ENCODE results near the gene GNGT2. TPM values are rescaled to one million over a fixed set of nuclear protein-coding genes. Genes with fewer than 3 reads are reported as not detected.

The GNGT2 gene
- total RNA-seq, 4 donors from 2014 or later = 0.97 to 2.2 (median 2.1) TPM; not detected in 1

DNA sequence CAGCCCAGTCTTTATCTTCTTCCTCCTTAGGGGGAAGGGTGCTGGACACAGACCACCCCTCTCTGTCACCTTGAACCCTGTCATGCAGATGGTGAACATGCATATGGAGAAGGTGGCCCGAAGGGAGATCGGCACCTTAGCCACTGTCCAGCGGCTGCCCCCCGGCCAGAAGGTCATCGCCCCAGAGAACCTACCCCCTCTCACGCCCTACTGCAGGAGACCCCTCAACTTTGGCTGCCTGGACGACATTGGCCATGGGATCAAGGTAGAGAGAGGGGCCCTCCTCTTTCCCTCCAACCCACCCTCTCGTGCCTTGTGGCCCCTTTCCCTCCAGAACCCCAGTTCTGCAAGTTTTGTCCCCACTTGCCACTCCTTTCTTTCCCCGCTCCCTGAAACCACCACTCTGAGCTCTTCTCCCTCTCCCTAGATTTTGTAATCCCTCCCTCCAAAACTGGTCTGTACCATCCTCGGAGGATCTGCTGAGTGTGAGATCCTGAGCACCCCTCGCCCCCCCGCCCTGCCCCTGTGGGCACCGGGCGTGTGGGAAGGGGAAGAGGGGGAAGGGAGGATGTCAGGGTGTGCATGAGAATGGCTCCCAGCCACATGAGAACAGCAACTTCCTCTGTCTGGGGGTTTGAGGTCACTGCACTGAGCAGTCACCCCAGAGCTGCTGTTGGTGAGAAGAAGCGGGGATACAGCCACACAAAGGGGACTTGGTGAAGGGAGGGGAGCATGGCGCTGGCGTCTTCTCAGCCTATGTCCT is 7.5 kb upstream of the GNGT2 start:
- Histone ChIP-seq H3K4me3 (no peak overlapping the region), H3K27ac (replicated peaks in 1 of 4) (peak overlapping the region in 2 of 4 donors; percentile 12 to 44), H3K27me3 (peaks cover 0 to 52% (median 5%) of the 10 kb centered on the region in 4 donors), H3K36me3 (peaks cover 0 to 33% (median 2%) of the 10 kb centered on the region in 4 donors), H3K9me3 (no peaks in the 10 kb centered on the region), H3K4me1 (peaks cover 22 to 50% (median 40%) of the 10 kb centered on the region in 4 donors)
- peak; percentile 30 for TF ChIP-seq POLR2AphosphoS5 (IDR thresholded peaks at IDR 0.05)
- TF ChIP-seq CTCF (IDR thresholded peaks at IDR 0.05) = no peak
- no peak for DNase-seq (ENCODE audit: extremely low spot score)
- 70% methylated on average over 17 of the region's 17 CpGs for WGBS
- intact Hi-C loops (cut with DNase I) = no loop called here

GRCh38 chr17:49216953-49217650 is 6.7 kb upstream of the GNGT2 start:
- DNase-seq (ENCODE audit: extremely low spot score) = no peak
- intact Hi-C loops (cut with DNase I) = no loop called here
- Histone ChIP-seq H3K27ac (replicated peaks in 1 of 4) (peak overlapping the region in 3 of 4 donors; percentile 12 to 53 (median 44)), H3K36me3 (peaks cover 0 to 26% (median 2%) of the 10 kb centered on the region in 4 donors), H3K9me3 (no peaks in the 10 kb centered on the region), H3K4me3 (no peak overlapping the region), H3K27me3 (peaks cover 0 to 45% (median 5%) of the 10 kb centered on the region in 4 donors), H3K4me1 (peaks cover 20 to 52% (median 42%) of the 10 kb centered on the region in 4 donors)
- TF ChIP-seq POLR2AphosphoS5 (IDR thresholded peaks at IDR 0.05) (peak; percentile 38 to 65), POLR2A (IDR thresholded peaks at IDR 0.05; ENCODE audit: low read depth) (no peak)
- WGBS = 68% methylated on average over 11 of the region's 11 CpGs

DNA sequence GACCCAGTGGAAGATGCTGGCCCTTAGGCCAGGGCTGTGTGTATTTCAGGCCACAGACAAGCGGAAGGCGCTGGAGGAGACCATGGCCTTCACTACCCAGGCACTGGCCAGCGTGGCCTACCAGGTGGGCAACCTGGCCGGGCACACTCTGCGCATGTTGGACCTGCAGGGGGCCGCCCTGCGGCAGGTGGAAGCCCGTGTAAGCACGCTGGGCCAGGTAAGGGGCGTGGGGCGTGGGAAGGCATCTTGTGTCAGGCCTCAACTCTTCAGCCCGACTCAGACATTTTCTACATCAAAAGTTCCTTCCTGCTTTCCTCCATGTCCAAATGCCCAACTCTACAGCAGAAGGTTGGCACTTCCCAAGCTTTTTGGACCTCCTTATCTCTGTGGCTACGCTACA is 6.1 kb upstream of the GNGT2 start:
- DNase-seq (ENCODE audit: extremely low spot score) = no peak
- H3K4me1 ChIP-seq = peaks cover 20 to 52% (median 42%) of the 10 kb centered on the region in 4 donors
- no peak overlapping the region for H3K4me3 ChIP-seq
- H3K27me3 ChIP-seq = peaks cover 0 to 38% (median 5%) of the 10 kb centered on the region in 4 donors
- peak overlapping the region in 3 of 4 donors; percentile 13 to 53 (median 50) for H3K27ac ChIP-seq (replicated peaks in 1 of 4)
- 92% methylated on average over 6 of the region's 13 CpGs for WGBS
- intact Hi-C loops (cut with DNase I) = no loop called here
- TF ChIP-seq POLR2AphosphoS5 (IDR thresholded peaks at IDR 0.05) (no peak), EP300 (IDR thresholded peaks at IDR 0.05) (no peak), CTCF (IDR thresholded peaks at IDR 0.05) (no peak), POLR2A (IDR thresholded peaks at IDR 0.05; ENCODE audit: low read depth) (no peak)
- H3K9me3 ChIP-seq = no peaks in the 10 kb centered on the region
- peaks cover 0 to 24% (median 2%) of the 10 kb centered on the region in 4 donors for H3K36me3 ChIP-seq

DNA sequence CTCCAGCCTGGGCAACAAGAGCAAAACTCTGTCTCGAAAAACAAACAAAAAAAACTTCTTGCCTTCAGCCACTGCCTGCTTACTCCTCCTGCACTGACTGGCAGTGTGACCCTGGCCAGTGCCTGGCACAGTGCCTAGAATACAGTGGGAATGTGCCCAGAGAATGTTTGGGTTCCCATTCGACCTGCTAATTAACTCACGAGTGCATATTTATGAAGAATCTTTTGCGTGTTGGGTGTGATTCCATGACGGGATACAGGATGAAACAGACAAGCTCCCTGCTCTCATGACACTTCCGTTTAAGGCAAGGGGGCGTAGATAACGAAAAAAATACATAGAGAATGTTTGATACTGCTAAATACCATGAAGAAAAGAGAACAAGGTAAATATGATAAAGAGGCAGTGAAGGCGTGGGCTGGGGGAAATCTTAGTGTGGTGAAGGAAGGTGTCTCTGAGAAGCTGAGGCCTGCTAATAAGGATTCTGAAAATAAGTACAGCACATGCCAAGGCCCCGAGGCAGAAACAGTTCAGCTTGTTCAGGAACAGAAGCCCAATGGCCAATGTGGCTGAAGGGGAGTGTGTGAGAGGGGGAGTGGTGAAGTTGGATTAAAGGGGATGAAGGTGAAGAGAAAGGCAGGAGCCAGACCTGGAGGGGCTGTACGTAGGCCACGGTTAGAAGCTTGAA is 4.4 kb upstream of the GNGT2 start:
- Histone ChIP-seq H3K36me3 (peaks cover 0 to 16% (median 0%) of the 10 kb centered on the region in 4 donors), H3K4me3 (no peak overlapping the region), H3K9me3 (no peaks in the 10 kb centered on the region), H3K4me1 (peaks cover 20 to 53% (median 43%) of the 10 kb centered on the region in 4 donors), H3K27me3 (peaks cover 0 to 33% (median 6%) of the 10 kb centered on the region in 4 donors), H3K27ac (replicated peaks in 1 of 4) (peak overlapping the region in 3 of 4 donors; percentile 20 to 38 (median 35))
- intact Hi-C loops (cut with DNase I) = no loop called here
- no peak for TF ChIP-seq CTCF (IDR thresholded peaks at IDR 0.05)
- no peak for TF ChIP-seq EP300 (IDR thresholded peaks at IDR 0.05)
- peak in 1 of 2 donors; percentile 19 for TF ChIP-seq POLR2AphosphoS5 (IDR thresholded peaks at IDR 0.05)
- no peak for TF ChIP-seq POLR2A (IDR thresholded peaks at IDR 0.05; ENCODE audit: low read depth)
- no peak for DNase-seq (ENCODE audit: extremely low spot score)
- 51% methylated on average over 12 of the region's 12 CpGs for WGBS
